ENCODE results near the gene OR14A16.

Gene OR14A16

DNA sequence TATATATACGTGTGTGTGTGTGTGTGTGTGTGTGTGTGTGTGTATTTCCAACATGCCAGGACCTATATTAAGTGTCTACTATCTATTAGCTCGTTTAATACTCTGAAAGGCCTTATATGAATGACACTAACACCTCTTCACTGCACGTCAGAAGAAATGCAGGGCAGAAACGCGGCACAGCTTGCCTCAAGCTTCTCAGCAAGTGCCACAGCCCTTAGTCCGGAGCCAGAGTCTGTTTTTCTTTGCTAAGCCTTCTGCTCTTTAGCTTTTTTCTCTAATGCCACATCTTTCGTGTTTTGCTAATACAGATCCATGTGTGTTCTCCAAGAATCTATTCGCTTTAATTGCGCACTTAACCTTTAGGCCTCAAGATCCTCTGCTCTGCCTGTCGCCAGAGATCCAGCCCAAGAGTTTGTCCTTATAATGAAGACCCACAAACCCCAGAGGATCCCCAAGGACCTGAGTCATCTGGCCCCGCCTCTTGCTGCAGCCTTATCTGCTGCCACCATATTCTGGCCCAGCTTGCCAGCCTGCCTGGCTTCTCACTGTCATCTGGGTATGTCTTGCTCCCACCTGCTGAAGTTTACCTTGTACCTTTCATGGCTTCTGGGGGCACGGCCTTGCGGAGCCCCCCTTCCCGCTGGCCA lies 31.1 kb upstream of the OR14A16 start:
- TF ChIP-seq, protein P1, sequence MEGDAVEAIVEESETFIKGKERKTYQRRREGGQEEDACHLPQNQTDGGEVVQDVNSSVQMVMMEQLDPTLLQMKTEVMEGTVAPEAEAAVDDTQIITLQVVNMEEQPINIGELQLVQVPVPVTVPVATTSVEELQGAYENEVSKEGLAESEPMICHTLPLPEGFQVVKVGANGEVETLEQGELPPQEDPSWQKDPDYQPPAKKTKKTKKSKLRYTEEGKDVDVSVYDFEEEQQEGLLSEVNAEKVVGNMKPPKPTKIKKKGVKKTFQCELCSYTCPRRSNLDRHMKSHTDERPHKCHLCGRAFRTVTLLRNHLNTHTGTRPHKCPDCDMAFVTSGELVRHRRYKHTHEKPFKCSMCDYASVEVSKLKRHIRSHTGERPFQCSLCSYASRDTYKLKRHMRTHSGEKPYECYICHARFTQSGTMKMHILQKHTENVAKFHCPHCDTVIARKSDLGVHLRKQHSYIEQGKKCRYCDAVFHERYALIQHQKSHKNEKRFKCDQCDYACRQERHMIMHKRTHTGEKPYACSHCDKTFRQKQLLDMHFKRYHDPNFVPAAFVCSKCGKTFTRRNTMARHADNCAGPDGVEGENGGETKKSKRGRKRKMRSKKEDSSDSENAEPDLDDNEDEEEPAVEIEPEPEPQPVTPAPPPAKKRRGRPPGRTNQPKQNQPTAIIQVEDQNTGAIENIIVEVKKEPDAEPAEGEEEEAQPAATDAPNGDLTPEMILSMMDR (IDR thresholded peaks at IDR 0.05; ENCODE audit: low read depth, low read length): no peak
- no peak for DNase-seq (ENCODE audit: extremely low read depth, low read depth)

DNA sequence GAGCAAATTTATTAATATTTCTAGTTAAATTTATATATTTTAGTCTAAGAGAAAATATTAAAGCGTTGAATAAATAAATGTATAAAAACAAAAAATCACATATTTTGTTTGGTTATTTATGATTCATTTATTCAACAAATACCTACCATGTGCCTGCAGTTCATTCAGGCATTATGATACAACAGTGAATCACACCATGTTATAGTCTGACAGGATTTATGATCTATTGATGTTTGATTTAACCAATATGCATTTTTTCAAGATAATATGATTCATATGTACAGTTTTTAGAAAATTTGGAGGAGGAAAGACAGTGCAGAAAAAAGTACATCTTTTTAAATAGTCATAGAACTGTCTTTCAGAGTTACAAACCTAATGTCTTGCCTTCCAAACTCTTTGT lies 25.7 kb upstream of the OR14A16 start:
- DNase-seq (ENCODE audit: extremely low read depth, low read depth): no peak
- TF ChIP-seq, protein P1 (IDR thresholded peaks at IDR 0.05; ENCODE audit: low read depth, low read length): no peak

DNA sequence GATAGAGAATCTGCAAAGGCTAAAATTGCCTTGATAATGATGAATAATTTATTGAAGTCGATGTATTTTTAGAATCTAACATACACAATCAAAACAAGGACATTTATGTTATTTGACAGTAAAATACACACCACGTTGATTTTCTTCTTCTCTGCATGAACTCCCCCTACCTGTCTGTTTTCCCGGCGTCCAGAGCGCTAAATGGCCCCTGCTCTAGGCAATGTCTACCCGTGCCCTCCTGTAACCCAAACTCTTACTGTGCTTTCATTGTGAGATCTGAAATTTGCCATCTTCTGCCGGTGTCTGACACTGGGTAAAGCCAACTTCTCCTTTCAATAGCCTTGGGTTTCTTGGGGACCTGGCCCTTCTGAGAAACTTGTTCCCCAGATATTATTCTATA lies 24.4 kb upstream of the OR14A16 start:
- TF ChIP-seq, protein P1 (IDR thresholded peaks at IDR 0.05; ENCODE audit: low read depth, low read length): no peak
- no peak for DNase-seq (ENCODE audit: extremely low read depth, low read depth)

DNA sequence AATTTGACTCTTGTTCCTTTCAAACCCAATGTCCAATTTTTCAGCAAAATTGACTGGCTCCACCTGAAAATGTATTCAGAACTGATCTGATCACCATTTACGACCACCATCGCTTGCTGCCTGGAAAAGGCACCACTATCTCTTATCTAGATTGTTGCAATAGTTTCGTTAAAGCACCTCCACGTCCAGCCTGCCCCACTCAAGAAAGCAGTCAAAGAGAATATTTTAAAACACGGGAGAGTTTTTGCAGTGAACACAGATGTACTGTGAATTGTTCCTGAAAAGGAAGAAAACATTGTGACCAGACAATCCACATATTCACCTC lies 21.7 kb upstream of the OR14A16 start:
- DNase-seq (ENCODE audit: extremely low read depth, low read depth): no peak

DNA sequence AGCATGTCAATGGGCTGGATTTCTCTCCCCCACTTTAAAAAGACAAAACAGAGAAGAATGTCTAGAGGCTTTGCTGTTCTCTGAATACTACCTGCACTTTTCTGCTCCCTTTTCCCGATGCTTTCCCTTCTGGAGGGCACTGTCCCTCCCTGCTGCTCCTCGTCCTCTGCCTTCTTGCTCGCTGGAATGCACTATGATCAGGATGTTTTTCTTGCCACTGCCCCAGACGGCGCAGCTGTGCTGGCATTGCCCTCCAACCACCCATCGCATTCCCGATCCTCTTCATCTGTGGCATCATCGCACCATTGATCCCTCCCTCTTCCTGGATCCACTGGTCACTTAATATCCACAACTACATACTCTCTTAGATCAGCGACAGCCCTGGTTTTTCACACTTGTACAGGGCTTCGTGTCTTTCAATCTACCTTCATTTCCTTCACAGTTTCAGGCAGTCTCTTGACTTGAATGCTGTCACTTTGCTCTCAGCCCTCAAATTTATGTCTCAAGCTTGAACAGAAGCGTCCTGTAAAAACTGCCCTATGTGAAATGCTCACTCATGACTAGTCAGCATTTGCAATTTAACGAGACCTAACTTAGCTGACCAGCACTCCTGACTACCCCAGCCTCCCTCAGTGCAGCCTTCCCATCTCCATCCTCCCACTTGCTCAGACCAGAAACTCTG lies 21.2 kb upstream of the OR14A16 start:
- TF ChIP-seq, protein P1 (IDR thresholded peaks at IDR 0.05; ENCODE audit: low read depth, low read length): no peak
- no peak for DNase-seq (ENCODE audit: extremely low read depth, low read depth)

More for the DNA sequence above, 21.7 kb upstream of the OR14A16 start:
- TF ChIP-seq, protein P1 (IDR thresholded peaks at IDR 0.05; ENCODE audit: low read depth, low read length): no peak

DNA sequence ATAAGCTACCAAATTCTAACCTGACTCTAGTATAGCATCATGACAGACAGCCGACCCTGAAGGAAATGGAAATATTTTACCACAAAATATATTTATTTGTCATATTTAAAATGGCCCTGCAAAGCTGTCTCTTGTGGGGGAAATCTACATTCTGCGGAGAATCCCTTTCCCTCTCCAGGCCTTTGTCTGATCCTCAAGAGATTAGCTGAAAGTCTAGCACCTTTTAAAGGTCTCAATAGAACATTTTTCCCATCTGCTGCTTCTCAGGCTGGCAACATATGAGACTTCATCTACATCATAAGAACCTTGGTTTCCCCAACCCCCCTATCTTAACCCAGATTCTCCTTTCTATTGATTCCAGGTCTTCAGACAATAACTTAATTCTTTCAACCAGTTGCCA lies 19.5 kb upstream of the OR14A16 start:
- no peak for DNase-seq (ENCODE audit: extremely low read depth, low read depth)
- TF ChIP-seq, protein P1 (IDR thresholded peaks at IDR 0.05; ENCODE audit: low read depth, low read length): no peak

DNA sequence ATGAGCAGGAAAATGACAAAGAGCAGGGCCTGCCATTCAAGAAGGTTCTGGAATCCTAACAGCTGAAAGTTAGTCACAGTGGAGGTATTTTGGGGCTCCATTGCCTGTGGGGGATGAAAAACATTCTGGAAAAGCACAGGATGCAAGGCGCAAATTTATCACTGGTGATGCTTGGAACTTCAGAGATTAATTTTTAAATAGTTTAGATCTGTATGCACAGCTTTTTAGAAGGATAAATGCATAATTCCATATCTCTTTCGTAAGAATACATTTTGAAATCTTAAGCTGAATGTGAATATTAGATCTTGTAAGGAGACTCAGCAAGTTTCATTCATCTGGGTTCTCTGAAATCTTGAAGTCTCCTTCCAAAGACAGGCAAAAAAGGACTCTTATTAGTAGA lies 17.9 kb upstream of the OR14A16 start, which contains the start of gene OR11L1:
OR11L1 (minus strand) TSS at position 101 of the 400 bp plus-strand sequence; CDS start at position 101, 0 bp downstream.
- TF ChIP-seq, protein P1 (IDR thresholded peaks at IDR 0.05; ENCODE audit: low read depth, low read length): no peak
- DNase-seq (ENCODE audit: extremely low read depth, low read depth): no peak
